Measurements from ENCODE around the gene MGME1. TPM values are rescaled to one million over a fixed set of nuclear protein-coding genes. Genes with fewer than 3 reads are reported as not detected.

Gene MGME1
- total RNA-seq, 2 experiments from 2014 or later, result 28.2 to 30.5 TPM

GRCh38 chr20:17952692-17953684 lies 15.8 kb upstream of the MGME1 start:
- Mint-ChIP-seq H3K27ac (peak overlapping the region; percentile 68), H3K4me1 (ENCODE audit: low read depth) (peaks cover 23% of the 10 kb centered on the region), H3K36me3 (ENCODE audit: low read depth) (peaks cover 87% of the 10 kb centered on the region), H3K27me3 (no peaks in the 10 kb centered on the region), H3K9me3 (no peaks in the 10 kb centered on the region), H3K4me3 (no peak overlapping the region)
- DNase-seq (no peak), ATAC-seq (no peak)
- no peak for TF ChIP-seq CTCF (IDR thresholded peaks at IDR 0.05)
- CTCF ChIA-PET, result interaction anchor here (0.6 to 6.5 kb wide), 6 partner anchors 12 to 270 kb away, joined by 3 to 35 read pairs (median 4); partner anchors contain the start of gene RRBP1
- POLR2A ChIA-PET, result interaction anchor here (0.7 to 7.3 kb wide), 4 partner anchors 10 to 443 kb away, joined by 3 to 36 read pairs (median 7); partner anchors contain the start of gene SNX5
- intact Hi-C loops (cut with micrococcal nuclease), result no loop called here

- ChIA-PET POLR2A (interaction anchor here (1.2 to 7.3 kb wide), 2 partner anchors 13 to 17 kb away, joined by 4 to 36 read pairs; partner anchors contain the start of gene SNX5), CTCF (interaction anchor here (0.6 to 1.4 kb wide), 3 partner anchors 11 to 143 kb away, joined by 3 to 5 read pairs (median 3); no protein-coding TSS in a partner anchor)
- H3K9me3 Mint-ChIP-seq, result no peaks in the 10 kb centered on the region
- no peak for TF ChIP-seq CTCF (IDR thresholded peaks at IDR 0.05)
- intact Hi-C loops (cut with micrococcal nuclease), result no loop called here
- no peaks in the 10 kb centered on the region for H3K27me3 Mint-ChIP-seq
- no peak for DNase-seq
- no peak overlapping the region for H3K4me3 Mint-ChIP-seq
- ATAC-seq, result no peak
- H3K27ac Mint-ChIP-seq, result no peak overlapping the region
- peaks cover 32% of the 10 kb centered on the region for H3K4me1 Mint-ChIP-seq (ENCODE audit: low read depth)
- peaks cover 84% of the 10 kb centered on the region for H3K36me3 Mint-ChIP-seq (ENCODE audit: low read depth)
These were observed 14.9 kb upstream of the MGME1 start for GRCh38 chr20:17953935-17954334.

- peak overlapping the region; percentile 69 for H3K27ac Mint-ChIP-seq
- no peaks in the 10 kb centered on the region for H3K9me3 Mint-ChIP-seq
- no peak for TF ChIP-seq CTCF (IDR thresholded peaks at IDR 0.05)
- H3K27me3 Mint-ChIP-seq, result no peaks in the 10 kb centered on the region
- ATAC-seq (no peak), DNase-seq (no peak)
- POLR2A ChIA-PET, result interaction anchor here (0.6 to 7.3 kb wide), 5 partner anchors 8 to 29 kb away, joined by 3 to 36 read pairs (median 5); partner anchors contain the start of gene SNX5
- CTCF ChIA-PET, result interaction anchor here (1.1 to 2.5 kb wide), 3 partner anchors 8 to 16 kb away, joined by 4 to 12 read pairs (median 6); no protein-coding TSS in a partner anchor
- peaks cover 45% of the 10 kb centered on the region for H3K4me1 Mint-ChIP-seq (ENCODE audit: low read depth)
- intact Hi-C loops (cut with micrococcal nuclease), result no loop called here
- H3K4me3 Mint-ChIP-seq, result no peak overlapping the region
- H3K36me3 Mint-ChIP-seq (ENCODE audit: low read depth), result peaks cover 81% of the 10 kb centered on the region
These were observed 13.5 kb upstream of the MGME1 start for GRCh38 chr20:17955302-17955701.

- DNase-seq (no peak), ATAC-seq (no peak)
- Mint-ChIP-seq H3K27me3 (no peaks in the 10 kb centered on the region), H3K9me3 (no peaks in the 10 kb centered on the region), H3K4me3 (no peak overlapping the region), H3K36me3 (ENCODE audit: low read depth) (peaks cover 80% of the 10 kb centered on the region), H3K4me1 (ENCODE audit: low read depth) (peaks cover 53% of the 10 kb centered on the region), H3K27ac (no peak overlapping the region)
- CTCF ChIA-PET, result interaction anchor here (1.1 to 2.5 kb wide), 3 partner anchors 9 to 17 kb away, joined by 4 to 12 read pairs (median 6); no protein-coding TSS in a partner anchor
- intact Hi-C loops (cut with micrococcal nuclease), result no loop called here
- POLR2A ChIA-PET, result interaction anchor here (1.4 to 7.3 kb wide), 4 partner anchors 10 to 28 kb away, joined by 4 to 36 read pairs (median 5); partner anchors contain the start of gene SNX5
- TF ChIP-seq CTCF (IDR thresholded peaks at IDR 0.05), result no peak
These were observed 12.6 kb upstream of the MGME1 start for GRCh38 chr20:17956099-17956685.
